Duodenal mucosa (tissue), 2 donors: ENCODE measurements around the gene GPR27.
A peak's percentile ranks its signal among the peaks of the same experiment; 100 is the strongest.

Experiments used
- H3K27ac ChIP-seq: one replicate; pipeline ENCODE4 v1.7.0; 2013; ENCODE audit warnings: low read depth, low read length
- H3K27me3 ChIP-seq, 2 donors: one replicate each; pipeline ENCODE4 v1.7.0; 2013; ENCODE audit warnings: low read length in 2 of 2, control low read depth in 1 of 2; ENCODE audit not compliant: insufficient read depth in 2 of 2, control insufficient read depth in 1 of 2
- H3K36me3 ChIP-seq, 2 donors: one replicate each; pipeline ENCODE4 v1.7.0; 2013; ENCODE audit warnings: low read length in 2 of 2, control low read depth in 1 of 2; ENCODE audit not compliant: insufficient read depth in 2 of 2, control insufficient read depth in 1 of 2
- H3K4me1 ChIP-seq, 2 donors: one replicate each; pipeline ENCODE4 v1.7.0; 2013; ENCODE audit warnings: low read length in 2 of 2, control low read depth in 1 of 2; ENCODE audit not compliant: insufficient read depth in 2 of 2, control insufficient read depth in 1 of 2
- H3K4me3 ChIP-seq, 2 donors: one replicate each; pipeline ENCODE4 v1.7.0; 2013; ENCODE audit warnings: low read length in 2 of 2, low read depth in 1 of 2
- H3K9ac ChIP-seq, 2 donors: one replicate each; pipeline ENCODE4 v1.7.0; 2013; ENCODE audit warnings: low read length in 2 of 2, low read depth in 1 of 2
- H3K9me3 ChIP-seq, 2 donors: one replicate each; pipeline ENCODE4 v1.7.0; 2013; ENCODE audit warnings: low read length in 2 of 2, control low read depth in 1 of 2; ENCODE audit not compliant: control insufficient read depth in 1 of 2

Gene GPR27

GRCh38 chr3:71718072-71718471 is 35.6 kb upstream of the GPR27 start:
- H3K27me3 ChIP-seq: no peaks in the 10 kb centered on the region
- H3K9me3 ChIP-seq: no peaks in the 10 kb centered on the region
- H3K27ac ChIP-seq: no peak overlapping the region
- H3K4me1 ChIP-seq: peaks cover 0 to 5% of the 10 kb centered on the region in 2 donors
- H3K4me3 ChIP-seq: no peak overlapping the region
- no peak overlapping the region for H3K9ac ChIP-seq
- no peaks in the 10 kb centered on the region for H3K36me3 ChIP-seq

- Histone ChIP-seq H3K9me3 (no peaks in the 10 kb centered on the region), H3K9ac (no peak overlapping the region), H3K27me3 (no peaks in the 10 kb centered on the region), H3K27ac (no peak overlapping the region), H3K36me3 (no peaks in the 10 kb centered on the region), H3K4me3 (no peak overlapping the region), H3K4me1 (peaks cover 10 to 13% of the 10 kb centered on the region in 2 donors)
These were observed 32.7 kb upstream of the GPR27 start for GRCh38 chr3:71721002-71721401.

GRCh38 chr3:71721651-71722157 is 32.0 kb upstream of the GPR27 start:
- Histone ChIP-seq H3K9ac (no peak overlapping the region), H3K4me1 (peaks cover 10 to 13% of the 10 kb centered on the region in 2 donors), H3K36me3 (no peaks in the 10 kb centered on the region), H3K27ac (no peak overlapping the region), H3K9me3 (no peaks in the 10 kb centered on the region), H3K4me3 (no peak overlapping the region), H3K27me3 (no peaks in the 10 kb centered on the region)

- Histone ChIP-seq H3K27ac (no peak overlapping the region), H3K27me3 (no peaks in the 10 kb centered on the region), H3K4me3 (no peak overlapping the region), H3K9me3 (no peaks in the 10 kb centered on the region), H3K9ac (peak overlapping the region in 1 of 2 donors; percentile 7), H3K36me3 (no peaks in the 10 kb centered on the region), H3K4me1 (peaks cover 10 to 13% of the 10 kb centered on the region in 2 donors)
These were observed 31.0 kb upstream of the GPR27 start for GRCh38 chr3:71722693-71723092.

GRCh38 chr3:71723452-71724170 is 30.0 kb upstream of the GPR27 start:
- Histone ChIP-seq H3K27ac (no peak overlapping the region), H3K36me3 (no peaks in the 10 kb centered on the region), H3K9me3 (no peaks in the 10 kb centered on the region), H3K9ac (peak overlapping the region; percentile 73 to 88), H3K4me1 (peaks cover 10 to 13% of the 10 kb centered on the region in 2 donors), H3K4me3 (peak overlapping the region; percentile 79 to 91), H3K27me3 (no peaks in the 10 kb centered on the region)

- Histone ChIP-seq H3K4me3 (peak overlapping the region; percentile 79 to 91), H3K27ac (no peak overlapping the region), H3K27me3 (no peaks in the 10 kb centered on the region), H3K9ac (peak overlapping the region; percentile 73 to 88), H3K4me1 (peaks cover 10 to 13% of the 10 kb centered on the region in 2 donors), H3K9me3 (no peaks in the 10 kb centered on the region), H3K36me3 (no peaks in the 10 kb centered on the region)
These were observed 29.5 kb upstream of the GPR27 start for GRCh38 chr3:71724171-71724453.

GRCh38 chr3:71724584-71725270 is 28.9 kb upstream of the GPR27 start:
- peaks cover 13 to 15% of the 10 kb centered on the region in 2 donors for H3K4me1 ChIP-seq
- H3K36me3 ChIP-seq: no peaks in the 10 kb centered on the region
- peak overlapping the region; percentile 79 to 91 for H3K4me3 ChIP-seq
- no peaks in the 10 kb centered on the region for H3K9me3 ChIP-seq
- H3K9ac ChIP-seq: peak overlapping the region; percentile 73 to 88
- H3K27me3 ChIP-seq: no peaks in the 10 kb centered on the region
- no peak overlapping the region for H3K27ac ChIP-seq

- H3K27ac ChIP-seq: peak within 1 kb of the TSS; percentile 54
- H3K9me3 ChIP-seq: no peaks in the 10 kb centered on the region
- no peaks in the 10 kb centered on the region for H3K36me3 ChIP-seq
- no peaks in the 10 kb centered on the region for H3K27me3 ChIP-seq
- H3K4me1 ChIP-seq: peaks cover 13 to 20% of the 10 kb centered on the region in 2 donors
- peak within 1 kb of the TSS; percentile 73 to 88 for H3K9ac ChIP-seq
- peak within 1 kb of the TSS; percentile 79 to 91 for H3K4me3 ChIP-seq
These were observed 28.2 kb upstream of the GPR27 start, which contains the start of gene EIF4E3 for GRCh38 chr3:71725271-71725991. Gene EIF4E3, minus strand, starts transcription at chr3:71725402. Its CDS starts 35 bp downstream, at chr3:71725367.

- Histone ChIP-seq H3K4me3 (peak overlapping the region; percentile 63 to 68), H3K9ac (peak overlapping the region; percentile 56 to 66), H3K4me1 (peaks cover 13 to 20% of the 10 kb centered on the region in 2 donors), H3K36me3 (no peaks in the 10 kb centered on the region), H3K27ac (no peak overlapping the region), H3K9me3 (no peaks in the 10 kb centered on the region), H3K27me3 (no peaks in the 10 kb centered on the region)
These were observed 27.5 kb upstream of the GPR27 start for GRCh38 chr3:71726146-71726545.
